HG02938 (cell line): ENCODE data around the gene MRPL41.
"Not testable (repeated sequence)": the region's sequence is repeated elsewhere in the genome, so short reads cannot be mapped to it uniquely, and the experiment has no call there.

Experiments used
- ATAC-seq: cut with Tn5 transposase; IDR thresholded peaks from one replicate; pipeline ENCODE4 v1.9.1; 2021; ENCODE audit warnings: mild to moderate bottlenecking, moderate library complexity; ENCODE audit not compliant: unreplicated experiment

MRPL41 gene

GRCh38 chr9:137551264-137552021 is at the start of gene MRPL41:
TSS of gene MRPL41 (plus strand) at chr9:137551879. CDS start at chr9:137552082, 203 bp downstream.
- peak; percentile 72 for ATAC-seq

- ATAC-seq: no peak
Observed at GRCh38 chr9:137502008-137502911, 49.4 kb upstream of the MRPL41 start.

DNA sequence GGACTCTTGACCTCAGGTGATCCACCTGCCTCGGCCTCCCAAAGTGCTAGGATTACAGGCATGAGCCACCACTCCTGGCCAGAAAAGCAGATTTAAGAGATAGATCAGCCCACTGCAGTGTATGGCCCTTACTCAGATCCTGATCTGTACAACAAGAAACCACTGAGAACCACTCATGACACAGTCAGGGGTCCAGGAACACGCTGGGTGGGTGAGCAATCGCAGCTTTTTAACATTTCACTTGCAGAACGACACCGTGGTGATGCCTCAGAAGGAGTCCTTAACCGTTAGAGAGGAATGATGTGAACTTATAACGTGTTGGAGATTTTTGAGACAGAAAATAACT is 47.3 kb upstream of the MRPL41 start:
- ATAC-seq: no peak

GRCh38 chr9:137505421-137506140 is 46.1 kb upstream of the MRPL41 start:
- ATAC-seq: no peak

DNA sequence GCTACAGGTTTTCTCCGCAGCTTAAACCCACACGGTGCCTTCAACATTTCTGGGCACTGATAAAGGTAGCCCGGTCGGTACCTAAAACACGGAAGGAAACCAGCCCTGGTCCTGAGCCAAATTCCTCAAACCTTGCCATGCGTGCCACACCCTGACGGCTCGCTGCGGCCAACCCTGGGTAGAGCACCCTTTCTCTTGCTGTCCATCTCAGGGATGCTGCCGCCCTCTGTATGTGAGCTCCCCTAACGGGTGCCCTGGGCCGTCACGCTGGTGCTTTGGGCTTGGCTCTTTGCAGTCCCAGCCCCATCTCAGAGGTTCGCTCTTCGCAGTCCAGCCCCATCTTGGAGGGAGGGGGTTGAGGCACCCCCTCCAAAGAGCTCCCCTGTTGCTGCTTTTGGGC is 45.4 kb upstream of the MRPL41 start:
- ATAC-seq: no peak

- no peak for ATAC-seq
Observed at GRCh38 chr9:137506702-137507171, 44.9 kb upstream of the MRPL41 start.

DNA sequence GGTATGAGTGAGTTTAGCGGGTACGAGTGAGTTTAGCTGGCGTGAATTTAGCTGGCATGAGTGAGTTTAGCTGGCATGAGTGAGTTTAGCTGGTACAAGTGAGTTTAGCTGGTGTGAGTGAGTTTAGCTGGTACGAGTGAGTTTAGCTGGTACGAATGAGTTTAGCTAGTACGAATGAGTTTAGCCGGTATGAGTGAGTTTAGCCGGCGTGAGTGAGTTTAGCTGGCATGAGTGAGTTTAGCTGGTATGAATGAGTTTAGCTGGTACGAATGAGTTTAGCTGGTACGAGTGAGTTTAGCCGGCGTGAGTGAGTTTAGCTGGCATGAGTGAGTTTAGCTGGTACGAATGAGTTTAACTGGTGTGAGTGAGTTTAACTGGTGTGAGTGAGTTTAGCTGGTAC is 42.5 kb upstream of the MRPL41 start:
- ATAC-seq: no peak

DNA sequence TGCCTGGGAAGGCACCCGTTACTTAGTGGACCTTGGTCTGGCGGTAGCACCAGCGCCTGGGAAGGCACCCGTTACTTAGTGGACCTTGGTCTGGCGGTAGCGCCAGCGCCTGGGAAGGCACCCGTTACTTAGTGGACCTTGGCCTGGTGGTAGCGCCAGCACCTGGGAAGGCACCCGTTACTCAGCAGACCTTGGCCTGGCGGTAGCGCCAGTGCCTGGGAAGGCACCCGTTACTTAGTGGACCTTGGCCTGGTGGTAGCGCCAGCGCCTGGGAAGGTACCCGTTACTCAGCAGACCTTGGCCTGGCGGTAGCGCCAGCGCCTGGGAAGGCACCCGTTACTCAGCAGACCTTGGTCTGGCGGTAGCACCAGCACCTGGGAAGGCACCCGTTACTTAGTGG is 40.6 kb upstream of the MRPL41 start:
- not testable (repeated sequence) for ATAC-seq

- no peak for ATAC-seq
Observed at GRCh38 chr9:137511758-137512463, 39.8 kb upstream of the MRPL41 start.

DNA sequence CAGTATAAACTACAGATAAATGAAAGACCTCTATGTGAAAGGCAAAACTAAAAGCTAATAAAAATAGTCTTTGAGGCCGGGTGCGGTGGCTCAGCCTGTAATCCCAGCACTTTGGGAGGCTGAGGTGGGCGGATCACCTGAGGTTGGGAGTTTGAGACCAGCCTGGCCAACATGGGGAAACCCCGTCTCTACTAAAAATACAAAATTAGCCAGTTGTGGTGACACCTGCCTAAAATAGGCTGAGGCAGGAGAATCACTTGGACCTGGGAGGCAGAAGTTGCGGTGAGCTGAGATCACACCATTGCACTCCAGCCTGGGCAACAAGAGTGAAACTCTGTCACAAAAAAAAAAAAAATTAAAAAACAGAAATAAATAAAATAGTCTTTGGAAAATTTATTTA is 38.5 kb upstream of the MRPL41 start:
- ATAC-seq: not testable (repeated sequence)

- not testable (repeated sequence) for ATAC-seq
Observed at GRCh38 chr9:137513801-137514570, 37.7 kb upstream of the MRPL41 start.

DNA sequence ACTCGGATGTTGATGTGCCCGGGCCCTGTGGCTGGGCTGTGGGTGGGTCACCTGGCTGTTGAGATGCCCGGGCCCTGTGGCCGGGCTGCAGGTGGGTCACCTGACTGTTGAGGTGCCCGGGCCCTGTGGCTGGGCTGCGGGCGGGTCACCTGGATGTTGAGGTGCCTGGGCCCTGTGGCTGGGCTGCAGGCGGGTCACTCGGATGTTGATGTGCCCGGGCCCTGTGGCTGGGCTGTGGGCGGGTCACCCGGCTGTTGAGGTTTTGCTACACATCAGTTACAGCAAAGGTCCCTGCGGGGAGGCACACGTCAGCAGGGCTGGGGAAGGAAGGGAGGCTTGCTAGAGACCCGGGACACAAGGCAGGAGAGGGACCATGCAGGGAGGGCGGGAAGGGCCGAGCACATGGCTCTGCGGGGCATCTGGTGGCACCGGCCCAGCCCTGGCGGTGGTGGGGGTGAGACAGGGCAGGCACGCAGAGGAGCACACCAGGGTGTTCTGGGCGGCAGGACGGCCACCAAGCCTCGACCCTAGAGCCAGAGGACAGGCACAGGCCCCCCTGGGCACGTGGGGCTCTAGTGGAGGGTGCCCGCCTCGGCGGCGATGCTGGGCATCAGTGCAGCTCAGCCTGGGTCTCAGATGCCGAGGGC is 36.9 kb upstream of the MRPL41 start:
- no peak for ATAC-seq

GRCh38 chr9:137515338-137515724 is 36.3 kb upstream of the MRPL41 start:
- no peak for ATAC-seq

GRCh38 chr9:137516144-137516917 is 35.3 kb upstream of the MRPL41 start:
- ATAC-seq: no peak

GRCh38 chr9:137518661-137519459 is 32.8 kb upstream of the MRPL41 start:
- not testable (repeated sequence) for ATAC-seq

- no peak for ATAC-seq
Observed at GRCh38 chr9:137519553-137519952, 32.1 kb upstream of the MRPL41 start.

DNA sequence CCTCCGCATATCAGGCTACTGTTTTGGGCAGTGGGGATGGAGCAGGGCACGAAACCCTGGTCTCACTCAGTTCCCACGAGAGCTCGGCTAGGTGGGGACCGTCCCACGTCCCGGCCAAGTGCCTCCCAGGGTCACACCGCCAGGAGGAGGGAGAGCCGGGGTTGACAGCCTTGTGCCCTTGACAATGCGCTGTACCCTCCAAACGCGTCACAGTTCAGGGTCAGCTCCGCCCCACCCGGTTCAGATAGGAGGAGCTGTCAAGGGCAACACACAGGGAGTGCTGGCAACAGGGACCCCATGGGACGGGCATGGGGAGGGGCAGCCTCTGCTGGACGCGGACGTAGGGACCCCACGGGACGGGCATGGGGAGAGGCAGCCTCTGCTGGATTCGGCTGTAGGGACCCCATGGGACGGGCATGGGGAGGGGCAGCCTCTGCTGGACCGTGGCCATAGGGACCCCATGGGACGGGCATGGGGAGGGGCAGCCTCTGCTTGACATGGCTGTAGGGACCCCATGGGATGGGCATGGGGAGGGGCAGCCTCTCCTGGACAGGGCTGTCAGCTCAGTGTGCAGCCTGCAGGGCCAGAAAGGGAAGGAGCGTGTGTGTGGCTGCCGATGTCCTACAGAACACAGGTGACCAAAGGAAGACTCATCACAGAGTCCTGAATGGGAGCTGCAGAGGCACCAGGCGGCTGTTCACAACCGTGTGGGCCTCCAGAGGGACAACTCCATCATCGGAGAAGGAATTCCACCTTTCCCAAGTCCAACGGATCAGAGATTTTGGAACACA is 30.9 kb upstream of the MRPL41 start:
- no peak for ATAC-seq
